K562 (cell line): ENCODE results near the gene IMMP2L. TPM values are rescaled to one million over a fixed set of nuclear protein-coding genes. Genes with fewer than 3 reads are reported as not detected.

Experiments
- BRCA1 ChIP-seq, 2 experiments: fragments of 450-650 bp in 1 of 2; sonication (generic) in 1 of 2; formaldehyde crosslinking in 1 of 2; IDR thresholded peaks; 2 replicates each; pipeline versions ENCODE4 v1.5.0 to v1.6.1; 2017 to 2020; ENCODE audit warnings: mild to moderate bottlenecking in 1 of 2, missing genetic modification reagents in 1 of 2
- DEAF1 ChIP-seq: fragments of 450-650 bp; formaldehyde crosslinking; IDR thresholded peaks from 2 replicates; pipeline ENCODE4 v1.4.0; 2020; ENCODE audit warnings: mild to moderate bottlenecking, moderate library complexity
- ID3 ChIP-seq, 2 experiments: fragments of 250-450 bp in 1 of 2; fragments of 450-650 bp in 1 of 2; sonication (Bioruptor Pico) in 1 of 2; IDR thresholded peaks; 2 replicates each; pipeline versions ENCODE4 v1.6.1 to v1.8.0; 2016 to 2021; ENCODE audit warnings: mild to moderate bottlenecking in 2 of 2, moderate library complexity in 2 of 2, missing compliant biosample characterization in 1 of 2, missing genetic modification characterization in 1 of 2
- LCOR ChIP-seq: sonication (generic); formaldehyde crosslinking; IDR thresholded peaks from 2 replicates; pipeline ENCODE4 v1.8.0; 2022; ENCODE audit warnings: mild to moderate bottlenecking, missing genetic modification reagents
- SIN3B ChIP-seq: fragments of 450-650 bp; IDR thresholded peaks from 2 replicates; pipeline ENCODE4 v1.6.1; 2017; ENCODE audit warnings: low read depth, mild to moderate bottlenecking, moderate library complexity
- SMARCC2 ChIP-seq: fragments of 450-650 bp; IDR thresholded peaks from 2 replicates; pipeline ENCODE4 v1.6.1; 2017; ENCODE audit warnings: antibody characterized with exemption, moderate library complexity, mild to moderate bottlenecking, low read depth
- STAT5B ChIP-seq: fragments of 250-450 bp; sonication (Bioruptor Pico); IDR thresholded peaks from 2 replicates; pipeline ENCODE4 v1.8.0; 2021; ENCODE audit warnings: mild to moderate bottlenecking, inconsistent platforms
- U2AF1 ChIP-seq: fragments of 200-400 bp; formaldehyde crosslinking; optimal IDR thresholded peaks from 2 replicates; pipeline ENCODE3; 2017; ENCODE audit warnings: mild to moderate bottlenecking, low read depth, low read length, moderate library complexity
- ZNF764 ChIP-seq: fragments of 250-450 bp; sonication (Bioruptor Pico); IDR thresholded peaks from 2 replicates; pipeline ENCODE4 v1.4.0; 2020; ENCODE audit warnings: low read depth, mild to moderate bottlenecking, moderate library complexity
- ZSCAN32 ChIP-seq: fragments of 450-650 bp; formaldehyde crosslinking; IDR thresholded peaks from 2 replicates; pipeline ENCODE4 v1.4.0; 2020; ENCODE audit warnings: mild to moderate bottlenecking, moderate library complexity
- polyA plus RNA-seq, 8 experiments: library from polyadenylated mRNA; depleted of rRNA in 4 of 8; stranded (reverse) in 5 of 8; unstranded in 3 of 8; fragments of >200 nt; fragmentation: Nextera tagmentation in 2 of 8; fragmentation: Illumina TruSeq in 1 of 8; extraction: Ambion mirVana in 2 of 8; extraction: Trizol in 1 of 8; gene quantifications; 2 replicates each; pipeline versions ENCODE4 v1.2.1 to v1.2.3, GENCODE V29; 2011 to 2014; ENCODE audit warnings: inconsistent platforms in 1 of 8, missing spikeins in 1 of 8
- total RNA-seq, 7 experiments: library from RNA; depleted of rRNA in 6 of 7; stranded (reverse); fragments of >200 nt in 6 of 7; fragmentation: Illumina TruSeq in 2 of 7; extraction: Trizol in 2 of 7; gene quantifications; 2 replicates each; pipeline versions ENCODE4 v1.2.1 to v1.2.3, GENCODE V29; 2011 to 2021; ENCODE audit warnings: low replicate concordance in 1 of 7

Gene IMMP2L
- total and polyA plus RNA-seq, 9 of the 15 experiments (the other 6 are each of a cell fraction or from before 2014, with no cell fraction given) = 29.7 to 116 (median 53.0) TPM

DNA sequence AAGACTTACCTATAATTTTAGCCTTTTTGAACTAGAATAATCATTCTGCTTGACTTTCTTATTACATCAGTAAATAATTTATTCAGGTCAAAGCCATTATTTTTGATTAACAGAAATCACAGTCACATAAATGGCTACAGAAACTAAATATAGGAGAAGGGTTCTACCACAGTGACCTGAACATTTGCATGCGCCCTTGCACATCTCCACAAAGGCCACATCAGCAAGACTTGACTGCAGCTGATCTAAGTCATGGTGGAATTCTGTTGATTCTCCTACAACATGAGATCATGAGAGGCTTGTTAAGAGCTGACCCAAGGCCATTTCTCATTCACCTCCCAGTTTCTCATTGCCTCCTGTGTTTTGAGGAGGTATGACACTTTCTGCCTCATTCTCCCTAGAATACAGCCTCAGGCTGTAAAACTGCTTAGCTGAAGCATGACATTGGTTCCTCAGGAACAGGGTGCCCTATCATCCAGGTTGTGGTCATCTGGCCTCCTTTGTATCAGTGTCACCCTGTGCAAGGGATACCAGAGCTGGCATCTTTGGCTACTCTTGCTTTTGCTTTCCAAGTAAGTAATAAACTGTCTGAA, 6.7 kb upstream of the IMMP2L start (continued):
- TF ChIP-seq SIN3B = no peak
- TF ChIP-seq STAT5B = no peak
- no peak for TF ChIP-seq ZNF764
- no peak for TF ChIP-seq LCOR
- TF ChIP-seq SMARCC2 = no peak
- TF ChIP-seq U2AF1 = no peak
- no peak for TF ChIP-seq DEAF1
- TF ChIP-seq BRCA1 (IDR thresholded peaks at IDR 0.05) = no peak
- no peak for TF ChIP-seq BRCA1 (CRISPR knock-in tag; IDR thresholded peaks at IDR 0.05)
- no peak for TF ChIP-seq ID3 (CRISPR knock-in tag; IDR thresholded peaks at IDR 0.05)
- TF ChIP-seq ID3 (tag; IDR thresholded peaks at IDR 0.05) = no peak
- no peak for TF ChIP-seq ZSCAN32 (CRISPR knock-in tag)
